ENCODE results near the gene CCNJL.

The CCNJL gene

DNA sequence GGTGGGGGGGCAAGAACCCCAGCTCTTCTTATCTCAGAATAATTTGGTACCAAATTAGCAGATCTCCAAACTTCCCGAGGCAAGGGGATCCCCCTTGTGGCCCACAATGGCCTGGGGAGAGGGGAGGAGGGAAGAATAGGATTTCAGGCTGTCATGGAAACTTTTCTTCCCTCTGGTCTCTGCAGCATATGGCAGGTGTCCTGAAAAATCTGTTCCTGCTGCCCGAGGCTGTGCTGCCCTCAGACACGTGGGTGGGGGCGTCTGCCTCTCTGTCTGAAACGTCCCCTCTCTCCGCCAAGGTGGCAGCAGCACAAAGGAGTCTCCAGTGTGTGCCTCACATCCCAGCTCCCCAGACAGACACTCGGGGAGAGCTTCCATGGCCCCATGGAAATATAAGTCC is 34.0 kb downstream of the CCNJL start:
- no peak for DNase-seq (ENCODE audit: extremely low read depth, low read depth)
- TF ChIP-seq, protein P1, sequence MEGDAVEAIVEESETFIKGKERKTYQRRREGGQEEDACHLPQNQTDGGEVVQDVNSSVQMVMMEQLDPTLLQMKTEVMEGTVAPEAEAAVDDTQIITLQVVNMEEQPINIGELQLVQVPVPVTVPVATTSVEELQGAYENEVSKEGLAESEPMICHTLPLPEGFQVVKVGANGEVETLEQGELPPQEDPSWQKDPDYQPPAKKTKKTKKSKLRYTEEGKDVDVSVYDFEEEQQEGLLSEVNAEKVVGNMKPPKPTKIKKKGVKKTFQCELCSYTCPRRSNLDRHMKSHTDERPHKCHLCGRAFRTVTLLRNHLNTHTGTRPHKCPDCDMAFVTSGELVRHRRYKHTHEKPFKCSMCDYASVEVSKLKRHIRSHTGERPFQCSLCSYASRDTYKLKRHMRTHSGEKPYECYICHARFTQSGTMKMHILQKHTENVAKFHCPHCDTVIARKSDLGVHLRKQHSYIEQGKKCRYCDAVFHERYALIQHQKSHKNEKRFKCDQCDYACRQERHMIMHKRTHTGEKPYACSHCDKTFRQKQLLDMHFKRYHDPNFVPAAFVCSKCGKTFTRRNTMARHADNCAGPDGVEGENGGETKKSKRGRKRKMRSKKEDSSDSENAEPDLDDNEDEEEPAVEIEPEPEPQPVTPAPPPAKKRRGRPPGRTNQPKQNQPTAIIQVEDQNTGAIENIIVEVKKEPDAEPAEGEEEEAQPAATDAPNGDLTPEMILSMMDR (IDR thresholded peaks at IDR 0.05; ENCODE audit: low read depth, low read length, missing control alignments): no peak
- H3K4me3 ChIP-seq (replicated peaks; ENCODE audit: low read depth, low read length): no peak overlapping the region

DNA sequence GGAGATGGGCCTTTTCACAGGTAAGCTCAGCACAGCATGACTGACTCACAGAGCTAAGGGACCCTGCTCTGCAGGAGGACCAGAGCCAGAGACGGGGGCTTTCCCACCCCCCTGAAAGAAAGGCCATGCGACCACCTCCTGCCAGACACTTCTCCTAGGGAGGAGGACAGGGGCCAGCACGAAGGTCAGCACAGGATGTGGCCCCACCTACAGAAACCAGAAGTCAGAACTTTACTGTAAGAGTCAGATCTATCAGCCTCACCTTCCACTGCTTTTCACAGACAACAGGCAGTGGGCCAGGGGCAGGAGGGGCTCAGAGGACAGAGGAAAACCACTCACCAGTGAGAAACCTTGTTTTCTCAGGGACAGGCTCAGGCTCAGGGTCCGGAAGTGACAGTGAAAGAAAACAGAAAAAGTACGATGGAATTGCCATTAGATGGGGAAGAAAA is 37.9 kb downstream of the CCNJL start:
- TF ChIP-seq, protein P1 (IDR thresholded peaks at IDR 0.05; ENCODE audit: low read depth, low read length, missing control alignments): no peak
- DNase-seq (ENCODE audit: extremely low read depth, low read depth): no peak
- no peak overlapping the region for H3K4me3 ChIP-seq (replicated peaks; ENCODE audit: low read depth, low read length)

DNA sequence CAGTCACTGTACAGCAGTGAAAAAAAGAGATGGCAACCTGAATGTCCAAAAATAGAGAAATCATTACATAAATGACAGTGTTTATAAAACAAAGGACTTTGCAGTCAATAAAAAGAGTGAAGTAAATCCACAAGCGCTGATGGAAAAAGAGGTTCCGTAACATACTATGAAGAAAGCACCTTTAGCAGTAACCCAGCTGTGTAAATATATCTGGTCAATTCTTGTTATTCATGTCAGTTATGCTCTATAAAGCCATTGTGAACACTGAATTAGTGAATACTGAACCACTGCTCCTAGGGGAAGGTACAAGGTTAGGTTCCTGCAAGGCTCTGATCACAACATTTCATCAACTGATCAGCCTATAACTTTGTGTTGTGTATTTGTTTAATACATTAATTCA is 39.5 kb downstream of the CCNJL start:
- DNase-seq (ENCODE audit: extremely low read depth, low read depth): no peak
- H3K4me3 ChIP-seq (replicated peaks; ENCODE audit: low read depth, low read length): no peak overlapping the region
- TF ChIP-seq, protein P1 (IDR thresholded peaks at IDR 0.05; ENCODE audit: low read depth, low read length, missing control alignments): no peak

GRCh38 chr5:160272264-160272663 is 40.1 kb downstream of the CCNJL start:
- TF ChIP-seq, protein P1 (IDR thresholded peaks at IDR 0.05; ENCODE audit: low read depth, low read length, missing control alignments): no peak
- H3K4me3 ChIP-seq (replicated peaks; ENCODE audit: low read depth, low read length): no peak overlapping the region
- no peak for DNase-seq (ENCODE audit: extremely low read depth, low read depth)

GRCh38 chr5:160271836-160272235 is 40.5 kb downstream of the CCNJL start:
- H3K4me3 ChIP-seq (replicated peaks; ENCODE audit: low read depth, low read length): no peak overlapping the region
- TF ChIP-seq, protein P1 (IDR thresholded peaks at IDR 0.05; ENCODE audit: low read depth, low read length, missing control alignments): no peak
- no peak for DNase-seq (ENCODE audit: extremely low read depth, low read depth)

DNA sequence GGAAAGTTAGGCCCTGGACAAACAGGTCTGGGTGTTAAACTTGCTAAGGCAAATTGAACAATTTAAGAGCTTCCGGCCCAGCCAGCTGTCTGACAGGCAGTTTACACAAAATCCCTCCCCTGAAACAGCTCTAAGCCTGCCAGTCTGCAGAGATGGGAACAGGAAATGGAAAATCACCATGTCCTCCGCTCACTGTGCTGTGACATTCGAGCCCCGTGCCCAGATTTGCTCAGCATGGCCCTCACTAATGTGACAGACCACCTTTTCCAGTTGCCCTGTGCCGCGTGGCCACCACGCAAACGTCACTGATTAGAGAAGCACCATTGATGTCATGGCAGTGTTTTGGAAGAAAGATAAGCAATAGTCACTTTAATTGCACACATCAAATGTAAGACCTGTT is 41.0 kb downstream of the CCNJL start:
- no peak for DNase-seq (ENCODE audit: extremely low read depth, low read depth)
- TF ChIP-seq, protein P1 (IDR thresholded peaks at IDR 0.05; ENCODE audit: low read depth, low read length, missing control alignments): no peak
- H3K4me3 ChIP-seq (replicated peaks; ENCODE audit: low read depth, low read length): no peak overlapping the region

DNA sequence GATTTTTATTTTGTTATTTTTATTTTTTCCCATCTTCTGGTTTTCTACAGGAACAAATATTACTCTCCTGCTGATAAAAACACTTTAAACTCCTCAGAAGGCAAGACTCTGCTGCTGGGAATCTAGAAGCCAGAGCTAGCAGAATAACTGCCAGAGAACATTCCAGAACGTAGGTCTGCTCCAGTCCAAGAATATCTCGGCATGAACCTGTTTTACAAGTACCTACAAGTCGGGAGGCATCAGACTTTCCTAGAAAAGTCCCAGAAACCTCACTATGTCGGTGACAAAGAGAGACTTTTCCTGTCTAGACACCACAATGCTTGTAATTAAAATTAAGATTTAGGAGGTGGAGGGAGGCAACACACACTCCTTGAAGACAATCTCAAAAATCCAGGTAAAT is 41.7 kb downstream of the CCNJL start:
- DNase-seq (ENCODE audit: extremely low read depth, low read depth): no peak

More for the DNA sequence above, 41.7 kb downstream of the CCNJL start:
- TF ChIP-seq, protein P1 (IDR thresholded peaks at IDR 0.05; ENCODE audit: low read depth, low read length, missing control alignments): no peak
- H3K4me3 ChIP-seq (replicated peaks; ENCODE audit: low read depth, low read length): no peak overlapping the region

Measured in HFF-Myc (cell line).